IPS DF 4.7 (cell line): ENCODE results near the gene CYP1A1.
"Not testable (repeated sequence)": the region's sequence is repeated elsewhere in the genome, so short reads cannot be mapped to it uniquely, and the experiment has no call there.

Source experiments
- DNase-seq: peaks from one replicate; pipeline ENCODE4 v3.0.0-alpha.2; 2013; ENCODE audit warnings: low spot score; ENCODE audit errors: extremely low read depth

CYP1A1 gene

GRCh38 chr15:74735305-74735704 is 10.0 kb upstream of the CYP1A1 start:
- no peak for DNase-seq

DNA sequence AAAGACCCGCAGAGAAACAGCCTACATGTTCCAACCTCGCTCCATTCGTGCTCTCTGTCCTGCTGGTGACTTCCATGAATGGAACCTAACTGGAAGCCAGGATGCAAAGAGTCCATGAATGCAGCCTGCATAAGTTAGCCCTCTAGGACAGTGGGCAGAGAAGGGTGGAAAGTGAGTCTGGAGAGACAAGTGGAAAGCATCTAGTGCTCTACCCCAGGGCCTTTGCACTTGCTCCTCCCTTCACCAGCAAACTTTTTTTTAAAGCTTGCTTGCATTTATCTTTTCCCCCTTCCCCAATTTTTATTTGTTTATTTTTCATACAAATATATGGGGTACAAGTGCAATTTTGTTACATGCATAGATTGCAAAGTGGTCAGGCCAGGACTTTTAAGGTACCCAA is 7.9 kb upstream of the CYP1A1 start:
- DNase-seq, result no peak

DNA sequence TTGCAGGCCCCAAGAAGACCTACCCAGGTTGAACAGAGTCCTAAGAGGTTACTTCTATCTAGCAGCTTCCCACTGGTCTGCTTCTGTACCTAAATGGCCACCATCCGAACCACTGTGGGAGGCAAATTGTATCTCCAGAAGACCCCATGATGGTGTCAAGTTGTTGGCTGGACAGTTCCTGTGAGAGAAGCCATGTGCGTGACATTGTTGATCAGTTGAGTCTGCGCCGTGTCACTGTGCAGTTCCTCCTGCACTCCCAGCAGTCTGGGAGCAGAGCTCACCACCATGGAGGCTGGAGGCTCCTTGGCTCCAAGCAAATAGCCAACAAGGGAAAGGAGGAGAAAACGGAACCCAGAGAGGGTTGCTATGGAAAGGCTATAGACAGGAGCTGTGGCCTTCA is 7.5 kb upstream of the CYP1A1 start:
- DNase-seq, result no peak

DNA sequence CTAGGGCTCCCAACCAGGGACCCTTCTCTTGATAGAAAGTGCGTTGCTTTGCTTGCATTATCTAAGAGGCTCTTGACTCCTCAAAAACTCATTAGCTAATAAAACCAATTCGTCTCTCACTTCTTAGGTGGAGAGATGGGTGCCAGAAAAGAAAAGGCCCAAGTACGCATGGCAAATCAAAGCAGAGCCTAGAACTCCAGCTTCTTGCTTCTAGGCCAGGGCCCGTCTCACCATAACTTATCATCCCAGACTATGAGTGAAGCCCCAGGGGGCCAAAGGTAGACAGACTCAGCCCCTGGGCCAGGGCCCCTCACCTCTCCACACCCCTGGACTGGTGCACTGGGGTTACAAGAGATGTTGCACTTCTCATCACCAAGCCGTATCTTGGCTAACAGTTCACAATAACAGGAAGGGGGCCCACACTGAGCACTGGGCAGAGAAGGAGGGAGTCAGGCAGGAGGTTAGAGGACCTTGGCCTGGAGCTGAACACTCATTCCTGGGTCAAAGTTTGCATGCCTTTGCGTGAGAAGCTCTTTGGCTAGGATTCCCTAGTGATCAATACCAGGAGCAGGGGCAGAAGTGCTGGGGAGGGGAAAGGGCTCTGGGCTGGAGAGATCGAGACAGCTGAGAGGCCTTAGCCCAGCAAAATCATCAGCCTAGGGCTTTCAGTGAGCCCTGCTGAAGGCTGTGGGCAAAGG is 5.4 kb upstream of the CYP1A1 start:
- DNase-seq, result no peak

DNA sequence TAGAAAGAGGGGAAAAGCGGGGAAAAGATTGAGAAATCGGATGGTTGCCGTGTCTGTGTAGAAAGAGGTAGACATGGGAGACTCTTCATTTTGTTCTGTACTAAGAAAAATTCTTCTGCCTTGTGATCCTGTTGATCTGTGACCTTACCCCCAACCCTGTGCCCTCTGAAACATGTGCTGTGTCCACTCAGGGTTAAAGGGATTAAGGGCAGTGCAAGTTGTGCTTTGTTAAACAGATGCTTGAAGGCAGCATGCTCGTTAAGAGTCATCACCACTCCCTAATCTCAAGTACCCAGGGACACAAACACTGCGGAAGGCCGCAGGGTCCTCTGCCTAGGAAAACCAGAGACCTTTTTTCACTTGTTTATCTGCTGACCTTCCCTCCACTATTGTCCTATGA is 4.0 kb upstream of the CYP1A1 start:
- DNase-seq, result not testable (repeated sequence)

GRCh38 chr15:74728699-74729098 is 3.4 kb upstream of the CYP1A1 start:
- not testable (repeated sequence) for DNase-seq

GRCh38 chr15:74727727-74728126 is 2.4 kb upstream of the CYP1A1 start:
- no peak for DNase-seq

- no peak for DNase-seq
These were observed 1.4 kb upstream of the CYP1A1 start for GRCh38 chr15:74726774-74727164.

GRCh38 chr15:74725845-74726773 is 781 bp upstream of the CYP1A1 start:
- no peak for DNase-seq

DNA sequence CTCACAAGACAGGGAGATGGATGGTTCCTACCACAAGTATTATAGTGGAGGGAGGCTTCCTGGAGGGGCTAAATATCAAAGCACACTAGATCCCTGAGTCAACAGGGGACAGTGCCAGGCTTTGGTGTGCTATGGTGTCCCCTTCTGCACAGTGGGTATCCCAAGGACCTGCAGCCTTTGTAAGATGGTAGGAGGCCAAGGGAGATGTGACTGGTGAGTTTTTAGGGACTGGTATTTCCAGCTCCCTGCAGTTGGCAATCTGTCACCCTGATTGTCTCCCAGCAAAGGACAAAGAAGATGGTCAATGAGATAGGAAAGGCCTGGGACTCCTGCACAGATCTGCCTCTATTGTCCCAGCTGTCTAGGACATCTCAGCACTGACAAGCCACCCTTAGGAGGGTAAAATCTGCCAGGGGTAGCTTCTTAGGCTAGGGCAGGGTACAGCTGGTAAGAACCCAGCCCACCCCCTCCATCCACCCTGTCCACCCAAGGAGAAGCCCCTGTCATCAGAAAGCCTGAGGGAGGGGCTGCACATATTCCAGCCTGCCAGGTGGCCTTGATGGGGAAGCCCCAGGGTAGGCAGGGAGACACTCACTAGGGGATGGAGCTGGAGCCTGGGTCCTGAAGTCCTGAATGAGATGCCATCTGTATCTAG is 631 bp downstream of the CYP1A1 start:
- DNase-seq, result no peak

GRCh38 chr15:74723754-74724334 is 1.5 kb downstream of the CYP1A1 start:
- DNase-seq, result peak; percentile 38

- no peak for DNase-seq
These were observed 2.1 kb downstream of the CYP1A1 start for GRCh38 chr15:74723187-74723586.

DNA sequence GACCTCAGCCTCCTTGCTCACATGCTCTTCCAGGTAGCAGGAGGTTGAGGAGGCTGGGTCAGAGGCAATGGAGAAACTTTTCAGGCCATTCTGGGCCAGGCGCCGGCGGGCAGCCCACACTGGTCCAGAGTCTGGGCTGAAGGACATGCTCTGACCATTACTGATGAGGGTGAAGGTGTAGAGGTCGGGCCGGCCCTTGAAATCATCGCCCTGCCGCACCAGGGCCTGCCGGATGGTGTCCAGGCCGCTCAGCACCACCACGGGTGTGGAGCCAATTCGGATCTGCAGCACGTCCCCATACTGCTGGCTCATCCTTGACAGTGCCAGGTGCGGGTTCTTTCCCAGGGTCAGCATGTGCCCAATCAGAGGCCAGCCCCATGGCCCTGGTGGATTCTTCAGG is 2.7 kb downstream of the CYP1A1 start:
- no peak for DNase-seq

DNA sequence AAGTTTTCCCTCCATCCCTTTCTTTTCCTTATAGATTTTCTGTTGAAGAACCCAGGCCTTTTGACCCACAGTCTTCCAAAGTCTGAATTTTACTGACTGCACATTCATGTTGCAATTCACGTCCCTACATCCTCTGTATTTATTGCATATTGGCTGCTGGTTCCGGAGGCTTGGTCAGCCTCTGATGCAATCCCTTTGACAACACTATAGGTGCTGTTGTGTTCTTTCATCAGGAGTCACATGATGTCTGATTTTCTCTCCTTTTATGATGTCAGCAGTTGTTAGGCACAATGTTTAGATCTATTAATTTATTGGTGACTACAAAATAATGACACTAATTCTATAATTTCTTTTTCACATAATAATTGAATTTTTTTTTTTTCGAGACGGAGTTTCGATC is 8.7 kb downstream of the CYP1A1 start:
- no peak for DNase-seq

- DNase-seq, result no peak
These were observed 13.0 kb downstream of the CYP1A1 start for GRCh38 chr15:74712311-74712710.

- no peak for DNase-seq
These were observed 14.8 kb downstream of the CYP1A1 start for GRCh38 chr15:74710319-74711094.

DNA sequence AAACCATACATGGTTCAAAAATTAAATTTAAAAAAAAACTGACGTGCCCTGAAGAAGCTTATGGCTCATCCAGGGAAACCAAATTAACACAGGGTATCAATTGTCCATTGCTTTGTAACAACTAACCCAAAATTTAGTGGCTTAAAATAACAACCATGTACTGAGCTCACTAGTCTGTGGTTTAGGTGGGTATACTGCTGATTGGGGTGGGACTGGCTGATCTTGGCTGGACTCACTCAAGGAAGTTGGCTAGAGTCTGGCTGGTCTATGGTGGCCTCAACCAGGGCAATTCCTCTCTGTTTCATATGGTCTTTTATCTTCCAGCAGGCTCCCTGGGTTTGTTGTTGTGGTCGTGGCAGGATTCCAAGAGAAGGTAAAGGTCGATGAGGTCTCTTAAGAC is 15.4 kb downstream of the CYP1A1 start:
- DNase-seq, result no peak

- DNase-seq, result no peak
These were observed 16.3 kb downstream of the CYP1A1 start for GRCh38 chr15:74709011-74709410.

DNA sequence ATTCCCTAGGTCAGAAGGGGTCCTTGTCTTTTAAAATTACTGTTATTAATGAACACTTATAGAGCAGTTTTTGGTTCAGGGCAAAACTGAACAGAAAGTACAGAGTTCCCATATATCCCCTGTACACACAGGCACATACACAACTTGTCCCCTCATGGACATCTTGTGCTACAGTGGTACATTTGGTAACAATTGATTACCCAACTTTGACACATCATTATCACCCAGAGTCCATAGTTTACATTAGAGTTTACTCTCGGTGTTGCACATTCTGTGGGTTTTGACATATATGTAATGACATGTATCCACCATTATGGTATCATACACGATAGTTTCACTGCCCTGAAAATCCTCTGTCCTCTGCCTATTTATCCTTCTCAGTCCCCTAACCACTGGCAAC is 28.5 kb downstream of the CYP1A1 start:
- no peak for DNase-seq

GRCh38 chr15:74696398-74696729 is 29.0 kb downstream of the CYP1A1 start:
- no peak for DNase-seq
